ENCODE results near the gene MMAA.

GRCh38 chr4:145580906-145581305, 38.3 kb upstream of the MMAA start:
- no peak for TF ChIP-seq GABPA (IDR thresholded peaks at IDR 0.05; ENCODE audit: low read depth)
- no peak for TF ChIP-seq CTCF (IDR thresholded peaks at IDR 0.05; ENCODE audit: insufficient read depth, low read length)
- no peak for TF ChIP-seq POLR2AphosphoS5 (IDR thresholded peaks at IDR 0.05; ENCODE audit: low read depth)
- no peak for TF ChIP-seq REST (IDR thresholded peaks at IDR 0.05; ENCODE audit: insufficient replicate concordance, low read depth)
